Measurements from ENCODE around the gene TMEM41B.
"Not testable (repeated sequence)": the region's sequence is repeated elsewhere in the genome, so short reads cannot be mapped to it uniquely, and the experiment has no call there.

The TMEM41B gene

GRCh38 chr11:9304178-9304577 lies 10.2 kb downstream of the TMEM41B start:
- no peak for DNase-seq

DNA sequence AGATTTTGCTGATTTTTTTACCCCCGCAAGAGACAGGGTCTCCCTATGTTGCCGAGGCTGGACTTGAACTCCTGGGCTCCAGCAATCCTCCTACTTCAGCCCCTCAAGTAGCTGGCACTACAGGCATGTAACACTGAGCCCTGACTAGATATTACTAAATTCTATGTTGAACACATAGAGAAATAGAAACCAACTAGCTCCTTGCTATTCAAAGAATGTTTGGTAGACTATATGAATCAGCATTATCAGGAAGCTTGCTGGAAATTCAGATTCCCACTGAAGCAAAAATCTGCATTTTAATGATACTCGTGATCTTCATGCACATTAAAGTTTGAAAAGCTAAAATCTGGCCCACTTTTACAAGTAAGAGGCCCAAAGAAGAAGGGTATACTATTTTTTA lies 11.9 kb downstream of the TMEM41B start:
- no peak for DNase-seq

DNA sequence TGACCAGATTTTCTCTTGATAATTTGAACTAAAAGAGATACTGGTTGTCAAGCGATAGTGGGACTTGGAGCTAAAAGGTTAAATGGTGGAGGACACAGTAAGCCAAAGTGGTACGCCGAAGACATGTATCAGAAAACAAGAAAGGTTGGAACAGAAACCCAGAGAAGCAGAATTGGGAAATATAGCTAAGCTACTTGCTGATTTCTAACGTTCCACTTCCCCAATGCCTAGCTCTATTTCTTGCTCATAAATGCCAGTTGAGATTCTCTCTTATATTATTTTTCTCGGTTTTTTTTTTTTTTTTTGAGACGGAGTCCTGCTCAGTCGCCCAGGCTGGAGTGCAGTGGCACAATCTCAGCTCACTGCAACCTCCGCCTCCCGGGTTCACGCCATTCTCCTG lies 12.7 kb downstream of the TMEM41B start:
- no peak for DNase-seq

DNA sequence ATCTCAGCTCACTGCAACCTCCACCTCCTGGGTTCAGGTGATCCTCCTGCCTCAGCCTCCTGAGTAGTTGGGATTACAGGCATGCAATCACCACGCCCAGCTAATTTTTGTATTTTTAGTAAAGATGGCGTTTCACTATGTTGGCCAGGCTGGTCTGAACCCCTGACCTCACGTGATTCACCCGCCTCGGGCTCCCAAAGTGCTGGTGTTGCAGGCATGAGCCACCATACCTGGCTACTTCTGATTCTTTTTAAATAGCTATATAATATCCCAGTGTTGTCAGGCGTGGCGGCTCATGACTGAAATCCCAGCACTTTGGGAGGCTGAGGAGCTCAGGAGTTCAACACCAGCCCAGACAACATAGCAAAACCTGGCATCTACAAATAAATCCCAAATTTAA lies 20.7 kb downstream of the TMEM41B start:
- DNase-seq: no peak

DNA sequence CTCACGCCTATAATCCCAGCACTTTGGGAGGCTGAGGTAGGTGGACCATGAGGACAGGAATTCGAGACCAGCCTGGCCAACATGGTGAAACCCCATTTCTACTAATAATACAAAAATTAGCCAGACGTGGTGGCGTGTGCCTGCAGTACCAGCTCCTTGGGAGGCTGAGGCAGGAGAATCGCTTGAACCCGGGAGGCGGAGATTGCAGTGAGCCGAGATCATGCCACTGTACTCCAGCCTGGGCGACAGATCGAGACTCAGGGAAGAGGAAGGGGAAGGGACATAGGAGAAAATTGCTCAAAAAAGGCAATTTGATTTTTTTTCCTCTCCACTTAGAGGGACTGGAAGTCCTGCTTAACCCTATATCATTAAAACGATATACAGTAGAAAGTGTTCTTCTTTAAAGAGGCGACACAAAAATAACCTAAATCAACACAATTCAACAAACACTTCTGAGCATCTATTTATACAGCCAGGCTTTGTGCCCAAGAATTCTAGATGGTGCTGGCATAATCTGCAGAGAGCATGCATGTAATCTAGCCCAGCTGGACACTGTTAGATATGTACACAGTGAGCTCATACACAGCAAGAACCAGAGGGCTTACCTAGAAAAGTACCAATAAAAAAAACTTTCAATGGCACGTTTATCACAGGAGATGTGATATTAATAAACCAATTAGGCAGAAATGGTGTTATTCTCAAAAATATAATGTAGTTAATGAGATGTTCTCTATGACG lies 28.4 kb downstream of the TMEM41B start:
- no peak for DNase-seq

GRCh38 chr11:9280655-9281301 lies 33.6 kb downstream of the TMEM41B start:
- peak in 4 of 5 donors; percentile 10 to 75 (median 34) for DNase-seq

- no peak for DNase-seq
Observed at GRCh38 chr11:9277176-9277575, 37.2 kb downstream of the TMEM41B start.

- no peak for DNase-seq
Observed at GRCh38 chr11:9276571-9276970, 37.8 kb downstream of the TMEM41B start.

- no peak for DNase-seq
Observed at GRCh38 chr11:9274499-9275258, 39.7 kb downstream of the TMEM41B start.

DNA sequence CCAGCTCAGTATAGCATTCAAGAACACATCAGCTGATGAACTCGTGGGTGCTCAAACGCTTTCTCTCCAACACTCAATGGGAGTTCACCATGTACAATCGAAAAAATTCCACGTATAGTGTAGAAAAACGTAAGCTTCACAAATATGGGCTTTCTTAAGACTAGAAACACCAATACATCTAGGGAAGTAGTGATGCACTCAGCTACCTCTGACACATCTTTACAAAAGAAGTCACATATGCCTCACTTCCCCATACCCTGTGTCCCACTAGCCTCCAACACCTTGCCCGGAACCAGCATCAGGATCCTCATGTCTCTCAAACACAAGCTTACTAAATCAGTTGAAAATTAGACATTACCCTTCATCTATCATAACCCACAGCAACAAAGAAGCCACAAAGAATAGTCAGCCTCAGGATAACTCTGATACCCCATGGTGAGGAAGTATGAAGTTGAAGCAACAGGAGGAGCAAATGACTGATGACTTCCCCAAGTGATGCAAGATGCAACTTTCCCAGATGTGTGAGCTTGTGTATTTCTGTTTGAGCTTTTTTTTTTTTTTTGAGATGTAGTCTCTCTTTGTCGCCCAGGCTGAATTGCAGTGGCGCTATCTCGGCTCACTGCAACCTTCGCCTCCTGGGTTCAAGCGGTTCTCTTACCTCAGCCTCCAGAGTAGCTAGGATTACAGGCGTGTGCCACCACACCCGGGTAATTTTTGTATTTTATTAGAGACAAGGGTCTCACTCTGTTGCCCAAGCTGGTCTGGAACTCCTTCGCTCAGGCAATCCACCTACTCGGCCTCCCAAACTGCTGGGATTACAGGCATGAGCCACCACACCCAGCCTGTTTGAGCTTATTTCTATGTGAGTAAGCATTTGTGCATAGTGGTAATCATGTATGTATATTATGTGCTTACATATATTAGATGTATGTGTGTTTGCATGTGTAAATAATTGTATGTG lies 40.7 kb downstream of the TMEM41B start:
- DNase-seq: no peak

DNA sequence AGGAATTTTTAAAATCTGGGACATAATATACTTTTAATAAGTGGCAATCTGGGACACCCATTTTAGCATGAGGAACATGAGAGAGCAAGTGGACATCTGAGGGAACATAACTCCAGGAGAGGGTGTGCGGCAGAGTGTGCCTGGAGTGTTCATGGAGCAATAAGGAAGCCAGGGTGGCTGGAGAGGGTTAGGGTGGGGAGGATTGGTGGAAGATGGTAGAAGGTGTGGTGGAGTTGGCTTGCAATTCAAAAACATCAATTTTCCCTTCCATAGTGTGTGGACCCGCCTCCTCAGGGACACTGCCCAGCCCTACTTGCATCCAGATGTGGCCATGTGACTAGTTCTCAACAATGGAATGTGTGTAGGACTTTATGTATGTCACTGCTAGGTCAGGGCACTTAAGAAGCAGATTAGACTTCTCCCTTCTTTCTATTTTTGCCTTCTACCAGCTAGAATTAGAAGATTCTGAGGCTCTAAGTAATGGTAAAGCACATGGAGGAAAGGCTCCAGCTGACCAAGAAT lies 44.8 kb downstream of the TMEM41B start:
- no peak for DNase-seq

GRCh38 chr11:9267680-9268079 lies 46.7 kb downstream of the TMEM41B start:
- no peak for DNase-seq

DNA sequence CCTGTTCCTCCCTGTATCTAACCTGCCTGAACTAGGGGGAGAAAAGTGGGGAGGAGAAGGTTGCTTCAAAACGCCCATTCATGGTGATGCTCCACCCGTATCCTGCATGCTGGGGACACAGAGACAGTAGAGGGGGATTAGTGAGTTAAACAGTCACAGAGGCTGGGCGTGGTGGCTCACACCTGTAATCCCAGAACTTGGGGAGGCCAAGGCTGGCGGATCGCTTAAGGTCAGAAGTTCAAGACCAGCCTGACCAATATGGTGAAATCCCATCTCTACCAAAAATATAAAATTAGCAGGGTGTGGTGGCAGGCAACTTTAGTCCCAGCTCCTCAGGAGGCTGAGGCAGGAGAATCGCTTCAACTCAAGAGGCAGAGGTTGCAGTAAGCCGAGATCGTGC lies 47.5 kb downstream of the TMEM41B start:
- DNase-seq: no peak

DNA sequence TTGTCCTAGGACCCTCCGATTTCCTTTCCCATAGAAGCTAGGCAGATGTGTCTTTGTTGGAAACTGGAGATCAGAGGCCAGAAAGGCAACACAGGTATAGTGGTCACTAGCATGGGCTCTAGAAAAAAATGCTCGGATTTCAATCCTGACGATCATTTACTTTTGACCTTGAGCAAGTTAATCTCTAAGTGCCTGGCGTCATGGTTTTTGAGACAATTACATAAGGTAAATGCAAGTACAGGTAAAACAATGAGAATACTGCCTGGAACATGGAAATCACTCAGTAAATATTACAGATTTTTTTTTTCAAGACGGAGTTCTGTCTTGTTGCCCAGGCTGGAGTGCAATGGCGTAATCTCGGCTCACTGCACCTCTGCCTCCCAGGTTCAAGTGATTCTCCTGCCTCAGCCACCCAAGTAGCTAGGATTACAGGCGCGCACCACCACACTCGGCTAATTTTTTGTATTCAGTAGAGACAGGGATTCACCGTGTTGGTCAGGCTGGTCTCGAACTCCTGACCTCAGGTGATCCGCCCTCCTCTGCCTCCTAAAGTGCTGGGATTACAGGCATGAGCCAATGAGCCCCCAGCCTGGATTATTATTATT lies 48.2 kb downstream of the TMEM41B start:
- no peak for DNase-seq

DNA sequence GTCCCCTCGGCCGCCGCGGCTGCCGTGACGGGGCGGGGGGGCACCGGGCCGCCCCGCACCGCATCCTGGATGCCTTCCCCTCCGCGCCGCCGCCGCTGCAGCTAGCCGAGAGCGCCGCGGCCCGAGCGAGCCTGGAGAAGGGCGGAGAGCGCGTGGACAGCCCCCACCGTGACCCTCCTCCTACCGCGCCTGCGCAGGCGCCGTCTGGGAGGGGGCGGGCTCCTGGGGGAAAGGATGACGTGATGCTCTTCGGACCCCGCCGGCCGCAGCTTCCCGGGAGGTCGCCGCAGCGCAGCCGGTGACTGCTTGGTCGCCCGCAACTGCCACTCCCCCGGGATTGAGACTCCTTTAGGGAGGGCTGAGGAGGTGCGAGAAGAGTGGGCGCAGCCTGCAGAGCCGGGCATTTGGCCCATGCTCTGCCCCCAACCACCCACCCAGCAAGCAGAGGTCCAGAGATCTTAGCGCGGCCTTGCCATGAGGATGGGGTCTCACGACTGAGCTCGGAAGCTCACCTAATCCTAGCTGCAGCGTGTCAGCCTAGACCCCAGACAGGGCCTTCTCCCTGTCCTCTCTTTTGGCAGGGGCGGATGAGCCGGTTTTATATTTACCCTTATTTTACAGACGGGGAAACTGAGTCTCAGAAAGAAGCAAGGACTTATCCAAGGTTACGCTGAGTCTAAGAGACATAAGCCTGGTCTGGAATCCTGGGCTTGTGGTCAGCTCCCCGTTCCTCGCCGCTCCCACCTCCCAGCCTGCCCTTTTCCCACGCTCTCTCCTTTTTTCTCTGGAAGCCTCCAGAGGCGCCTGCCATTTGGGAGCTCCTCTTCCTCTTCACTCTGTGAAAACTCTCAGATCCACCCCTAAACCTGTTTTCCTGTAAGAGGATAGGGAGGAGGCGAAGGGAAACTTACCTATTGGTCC lies 48.9 kb downstream of the TMEM41B start, which contains the start of gene DENND5A:
Gene DENND5A (minus strand): TSS at position 140 of the 921 bp plus-strand sequence. CDS start 281 bp downstream, outside the sequence.
- DNase-seq: peak; percentile 17 to 49 (median 35)

DNA sequence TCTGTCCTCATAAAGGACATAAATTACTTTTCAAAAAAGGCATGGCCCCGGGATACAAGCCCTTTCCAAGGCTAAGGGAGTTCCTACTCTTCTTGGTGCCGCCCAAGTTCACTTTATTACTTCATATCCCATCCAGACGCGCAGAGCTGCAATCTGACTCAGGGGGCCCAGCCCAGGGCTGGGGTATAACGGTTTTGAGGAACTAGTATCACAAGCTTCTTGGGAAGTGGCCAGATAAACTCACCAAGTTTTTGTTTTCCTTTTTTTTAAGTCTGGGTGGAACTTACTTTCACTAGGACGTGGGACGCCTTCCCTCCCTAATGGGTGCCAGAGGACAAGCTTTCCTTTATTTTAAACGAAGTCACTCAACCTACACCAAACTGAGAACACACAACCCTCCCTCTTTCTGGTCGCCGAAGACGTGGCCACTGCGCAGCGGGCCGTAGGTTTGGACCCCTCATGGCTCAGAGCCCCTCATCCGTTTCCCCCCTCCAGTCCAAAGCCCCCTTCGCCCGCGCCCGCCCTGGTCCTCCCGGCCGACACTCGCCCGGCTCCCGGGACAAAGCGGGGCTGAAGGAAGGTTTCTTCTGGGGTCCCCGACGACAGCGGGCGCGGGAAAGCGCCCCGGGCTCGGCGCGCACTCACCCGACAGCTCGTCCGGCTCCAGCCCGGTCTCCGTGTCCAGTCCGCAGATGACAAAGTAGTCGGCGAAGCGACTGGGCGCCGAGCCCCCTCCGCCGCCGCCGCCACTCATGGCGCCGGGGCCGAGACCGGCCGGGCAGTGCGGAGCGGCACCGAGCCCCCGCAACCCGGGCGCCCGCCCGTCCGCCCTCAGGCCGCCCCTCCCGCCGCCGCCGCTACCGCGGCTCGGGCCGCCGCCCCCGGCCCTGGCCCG lies 49.8 kb downstream of the TMEM41B start:
- peak in 2 of 5 donors; percentile 16 to 25 for DNase-seq

DNA sequence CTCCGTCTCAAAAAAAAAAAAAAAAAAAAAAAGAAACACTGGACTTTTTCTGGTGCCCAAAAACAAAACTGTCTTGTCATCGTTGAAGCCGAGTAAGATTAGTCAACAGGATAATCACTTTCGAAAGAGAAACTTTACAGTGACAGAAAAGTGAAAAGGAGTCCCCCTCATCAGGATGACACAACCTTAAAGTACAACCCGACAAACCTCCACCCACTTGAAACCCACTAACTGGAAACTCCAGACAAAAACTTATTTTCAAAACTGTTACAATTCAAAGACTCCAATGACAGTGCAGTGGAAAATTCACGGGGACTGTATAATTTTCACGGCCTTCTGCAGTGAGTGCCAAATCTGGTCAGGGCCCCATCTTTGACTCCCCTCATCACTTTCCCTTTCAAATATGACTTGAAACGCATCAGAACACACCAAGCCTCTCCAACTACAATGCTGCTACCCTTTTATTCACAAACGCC lies 50.5 kb downstream of the TMEM41B start:
- DNase-seq: peak in 1 of 5 donors; percentile 76

GRCh38 chr11:9260838-9261146 lies 53.6 kb downstream of the TMEM41B start:
- DNase-seq: not testable (repeated sequence)
